HG03354 (cell line): Measurements from ENCODE around the gene KIF17.
"Not testable (repeated sequence)": the region's sequence is repeated elsewhere in the genome, so short reads cannot be mapped to it uniquely, and the experiment has no call there.

ENCODE experiments used
- ATAC-seq: cut with Tn5 transposase; IDR thresholded peaks from one replicate; pipeline ENCODE4 v1.9.1; 2021; ENCODE audit warnings: mild to moderate bottlenecking; ENCODE audit not compliant: unreplicated experiment, poor library complexity, severe bottlenecking

Gene KIF17

GRCh38 chr1:20696397-20697333 lies 21.1 kb downstream of the KIF17 start:
- peak; percentile 86 for ATAC-seq

GRCh38 chr1:20695515-20695914 lies 22.3 kb downstream of the KIF17 start:
- ATAC-seq, result no peak

GRCh38 chr1:20693623-20694022 lies 24.2 kb downstream of the KIF17 start:
- no peak for ATAC-seq

- ATAC-seq, result no peak
Measured at GRCh38 chr1:20691872-20692271, 25.9 kb downstream of the KIF17 start.

GRCh38 chr1:20689645-20690056 lies 28.2 kb downstream of the KIF17 start:
- no peak for ATAC-seq

- no peak for ATAC-seq
Measured at GRCh38 chr1:20686883-20687725, 30.7 kb downstream of the KIF17 start.

- ATAC-seq, result no peak
Measured at GRCh38 chr1:20685741-20686140, 32.1 kb downstream of the KIF17 start.

- no peak for ATAC-seq
Measured at GRCh38 chr1:20685099-20685662, 32.6 kb downstream of the KIF17 start.

GRCh38 chr1:20684651-20685050 lies 33.2 kb downstream of the KIF17 start:
- no peak for ATAC-seq

- ATAC-seq, result no peak
Measured at GRCh38 chr1:20684050-20684620, 33.7 kb downstream of the KIF17 start.

GRCh38 chr1:20683614-20684013 lies 34.2 kb downstream of the KIF17 start:
- ATAC-seq, result no peak

- no peak for ATAC-seq
Measured at GRCh38 chr1:20682571-20683236, 35.1 kb downstream of the KIF17 start.

GRCh38 chr1:20681999-20682398 lies 35.8 kb downstream of the KIF17 start:
- no peak for ATAC-seq

- ATAC-seq, result no peak
Measured at GRCh38 chr1:20680269-20680668, 37.5 kb downstream of the KIF17 start.

GRCh38 chr1:20678599-20678998 lies 39.2 kb downstream of the KIF17 start:
- ATAC-seq, result no peak

GRCh38 chr1:20673626-20674025 lies 44.2 kb downstream of the KIF17 start:
- ATAC-seq, result not testable (repeated sequence)

GRCh38 chr1:20672265-20672632 lies 45.6 kb downstream of the KIF17 start:
- no peak for ATAC-seq

- ATAC-seq, result no peak
Measured at GRCh38 chr1:20670936-20671335, 46.9 kb downstream of the KIF17 start.

- ATAC-seq, result no peak
Measured at GRCh38 chr1:20668581-20668980, 49.2 kb downstream of the KIF17 start.

- no peak for ATAC-seq
Measured at GRCh38 chr1:20666804-20667203, 51.0 kb downstream of the KIF17 start.
